Activated naive CD8-positive, alpha-beta T cell treated with anti-CD3 and anti-CD28 coated beads for 36 hours (primary cell): ENCODE data around the gene TMEM89. TPM values are rescaled to one million over a fixed set of nuclear protein-coding genes. Genes with fewer than 3 reads are reported as not detected.

ENCODE experiments used
- total RNA-seq, 2 experiments: library from RNA; stranded (reverse); gene quantifications; one replicate each; pipeline ENCODE4 v1.2.3, GENCODE V29; 2021

The TMEM89 gene
- total RNA-seq, 2 experiments from 2014 or later, result not detected

Other genes with a start within 250 kb of the TMEM89 start
- not detected for gene FBXW12, start 249.6 kb downstream of the TMEM89 start, total RNA-seq
- 1 to 10 TPM; 1.6 to 2.4 TPM for gene PLXNB1, start 191.7 kb downstream of the TMEM89 start, total RNA-seq
- 10 to 100 TPM; 28.2 to 29.5 TPM for gene CCDC51, start 181.7 kb downstream of the TMEM89 start, total RNA-seq
- gene TMA7, start 181.5 kb downstream of the TMEM89 start, total RNA-seq, result 100 to 1,000 TPM; 398 to 421 TPM
- gene ATRIP, start 175.0 kb downstream of the TMEM89 start, total RNA-seq, result 10 to 100 TPM; 17.3 to 17.9 TPM
- 10 to 100 TPM; 68.8 to 73.5 TPM for gene SHISA5, start 117.6 kb downstream of the TMEM89 start, total RNA-seq
- gene PFKFB4, start 65.0 kb downstream of the TMEM89 start, total RNA-seq, result 10 to 100 TPM; 33.7 to 36.1 TPM
- gene UCN2, start 58.0 kb downstream of the TMEM89 start, total RNA-seq, result not detected
- 1 to 10 TPM; 1.4 to 1.8 TPM for gene COL7A1, start 26.4 kb downstream of the TMEM89 start, total RNA-seq
- gene UQCRC1, start 12.1 kb downstream of the TMEM89 start, total RNA-seq, result 100 to 1,000 TPM; 193 to 209 TPM
- 10 to 100 TPM; 16.6 to 18.4 TPM for gene SLC26A6, start 13.7 kb upstream of the TMEM89 start, total RNA-seq
- 10 to 100 TPM; 18.2 to 18.6 TPM for gene CELSR3, start 41.1 kb upstream of the TMEM89 start, total RNA-seq
- gene NCKIPSD, start 64.1 kb upstream of the TMEM89 start, total RNA-seq, result 10 to 100 TPM; 43.8 to 43.9 TPM
- 10 to 100 TPM; 42.6 to 49.9 TPM for gene IP6K2, start 95.5 kb upstream of the TMEM89 start, total RNA-seq
- gene PRKAR2A, start 226.1 kb upstream of the TMEM89 start, total RNA-seq, result 10 to 100 TPM; 42.8 to 45.2 TPM